Astrocyte of the cerebellum (primary cell): ENCODE measurements around the gene CTNND2.

ENCODE experiments used
- DNase-seq: peaks from one replicate; pipeline ENCODE4 v3.0.0-alpha.2; 2011; ENCODE audit warnings: low read depth
- H3K4me3 ChIP-seq: 2 replicates; pipeline ENCODE4 v1.5.1; 2011; ENCODE audit warnings: mild to moderate bottlenecking, low read depth, low read length, moderate library complexity
- in situ Hi-C: cut with HindIII; loops from 2 replicates; pipeline ENCODE4 v1.10.0; 2017; ENCODE audit warnings: low sequenced_read_pairs
- TF ChIP-seq, protein P1 (sequence below): IDR thresholded peaks from 2 replicates; pipeline ENCODE4 v1.5.1; 2012; ENCODE audit warnings: low read length, low read depth, moderate library complexity, mild to moderate bottlenecking; ENCODE audit errors: missing control alignments

The CTNND2 gene

DNA sequence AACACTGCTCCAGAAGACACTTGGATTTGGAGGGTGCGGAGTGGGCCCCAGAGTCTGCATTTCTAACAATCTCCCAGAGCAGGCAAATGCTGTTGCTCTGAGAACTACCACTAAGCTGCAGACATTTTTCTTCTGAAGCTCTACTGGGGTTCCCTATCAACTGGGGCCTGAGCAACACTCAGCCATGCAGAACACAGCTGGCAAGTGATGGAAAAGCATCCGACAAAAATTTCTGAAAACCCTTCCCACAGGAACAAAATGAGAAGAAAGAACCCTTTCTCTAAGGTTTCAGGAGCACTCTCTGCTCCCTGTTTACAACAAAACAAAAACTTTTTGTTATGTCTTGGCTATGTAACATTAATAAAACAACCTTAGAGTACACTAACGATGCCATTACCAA lies 516.9 kb downstream of the CTNND2 start:
- TF ChIP-seq, protein P1, sequence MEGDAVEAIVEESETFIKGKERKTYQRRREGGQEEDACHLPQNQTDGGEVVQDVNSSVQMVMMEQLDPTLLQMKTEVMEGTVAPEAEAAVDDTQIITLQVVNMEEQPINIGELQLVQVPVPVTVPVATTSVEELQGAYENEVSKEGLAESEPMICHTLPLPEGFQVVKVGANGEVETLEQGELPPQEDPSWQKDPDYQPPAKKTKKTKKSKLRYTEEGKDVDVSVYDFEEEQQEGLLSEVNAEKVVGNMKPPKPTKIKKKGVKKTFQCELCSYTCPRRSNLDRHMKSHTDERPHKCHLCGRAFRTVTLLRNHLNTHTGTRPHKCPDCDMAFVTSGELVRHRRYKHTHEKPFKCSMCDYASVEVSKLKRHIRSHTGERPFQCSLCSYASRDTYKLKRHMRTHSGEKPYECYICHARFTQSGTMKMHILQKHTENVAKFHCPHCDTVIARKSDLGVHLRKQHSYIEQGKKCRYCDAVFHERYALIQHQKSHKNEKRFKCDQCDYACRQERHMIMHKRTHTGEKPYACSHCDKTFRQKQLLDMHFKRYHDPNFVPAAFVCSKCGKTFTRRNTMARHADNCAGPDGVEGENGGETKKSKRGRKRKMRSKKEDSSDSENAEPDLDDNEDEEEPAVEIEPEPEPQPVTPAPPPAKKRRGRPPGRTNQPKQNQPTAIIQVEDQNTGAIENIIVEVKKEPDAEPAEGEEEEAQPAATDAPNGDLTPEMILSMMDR = no peak
- in situ Hi-C loops = no loop called here
- no peak overlapping the region for H3K4me3 ChIP-seq
- no peak for DNase-seq

DNA sequence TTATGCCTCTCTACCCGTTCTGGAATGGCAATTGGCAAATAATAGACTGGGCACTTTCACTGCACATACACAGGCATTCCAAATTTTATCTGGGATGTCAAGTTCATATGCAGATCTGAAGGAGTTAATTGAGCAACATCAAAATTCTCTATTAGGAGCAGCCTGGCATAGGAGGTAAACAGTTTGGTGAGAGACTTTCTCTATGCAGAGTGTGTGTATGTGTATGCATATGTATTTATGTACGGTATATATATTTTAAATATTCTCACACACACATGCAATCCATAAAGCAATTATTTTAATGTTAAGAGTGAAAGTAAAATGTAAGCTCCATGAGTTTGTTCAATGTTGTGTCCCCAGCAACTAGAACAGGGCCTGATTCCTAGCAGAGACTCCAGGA lies 517.8 kb downstream of the CTNND2 start:
- no peak overlapping the region for H3K4me3 ChIP-seq
- TF ChIP-seq, protein P1 = no peak
- DNase-seq = no peak
- in situ Hi-C loops = no loop called here

DNA sequence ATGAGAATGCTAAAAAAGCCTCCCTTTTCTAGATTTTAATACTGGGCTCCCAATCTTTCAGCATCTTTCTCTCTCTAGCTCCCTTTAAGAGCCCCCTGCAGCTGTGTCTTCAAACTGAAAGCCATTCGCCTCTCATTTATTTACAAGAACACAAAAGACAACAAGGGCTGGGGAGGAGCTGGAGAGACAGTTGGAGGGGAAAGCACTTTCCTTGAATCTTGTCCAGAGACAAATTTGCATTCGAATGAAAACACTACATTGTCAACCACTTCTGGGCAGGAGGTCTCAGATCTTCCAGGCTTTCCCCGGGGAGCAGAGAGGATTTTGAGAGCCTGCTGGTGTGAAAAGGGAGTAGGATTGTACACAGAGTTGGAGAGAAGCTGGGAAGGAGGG lies 518.3 kb downstream of the CTNND2 start:
- H3K4me3 ChIP-seq = no peak overlapping the region
- no peak for DNase-seq
- in situ Hi-C loops = no loop called here
- TF ChIP-seq, protein P1 = no peak

DNA sequence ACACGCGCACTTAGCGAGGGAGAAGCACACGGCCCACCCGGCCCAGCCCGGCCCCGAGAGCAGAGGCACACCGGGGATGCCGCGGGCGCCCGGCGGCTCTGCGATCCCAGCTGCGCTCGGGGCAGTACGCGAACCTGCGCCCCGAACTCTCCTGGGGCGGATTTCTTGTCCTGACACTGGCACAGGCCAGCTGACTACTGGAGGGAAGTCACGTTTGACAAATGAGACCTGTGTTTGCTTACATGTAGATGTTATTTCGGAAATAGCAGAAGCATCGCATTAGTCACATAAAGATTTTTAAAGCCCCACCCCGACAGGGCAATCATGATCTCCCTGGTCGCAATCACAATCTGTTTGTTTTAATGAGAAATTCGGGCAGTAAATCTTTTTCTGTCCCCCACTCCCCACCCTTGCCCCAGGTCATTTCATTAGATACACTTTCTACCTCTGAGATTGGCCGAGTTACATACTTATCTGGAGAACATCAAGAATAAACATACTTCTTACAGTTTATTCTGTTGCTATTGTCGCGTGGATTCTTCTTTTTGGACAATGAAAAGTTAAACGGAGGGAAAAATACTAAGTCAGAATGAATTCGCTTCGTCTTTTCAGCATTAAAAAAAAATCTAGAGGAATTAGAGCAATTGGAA lies 518.9 kb downstream of the CTNND2 start:
- TF ChIP-seq, protein P1 = no peak
- DNase-seq = no peak
- H3K4me3 ChIP-seq = peak overlapping the region; percentile 41
- in situ Hi-C loops = no loop called here

DNA sequence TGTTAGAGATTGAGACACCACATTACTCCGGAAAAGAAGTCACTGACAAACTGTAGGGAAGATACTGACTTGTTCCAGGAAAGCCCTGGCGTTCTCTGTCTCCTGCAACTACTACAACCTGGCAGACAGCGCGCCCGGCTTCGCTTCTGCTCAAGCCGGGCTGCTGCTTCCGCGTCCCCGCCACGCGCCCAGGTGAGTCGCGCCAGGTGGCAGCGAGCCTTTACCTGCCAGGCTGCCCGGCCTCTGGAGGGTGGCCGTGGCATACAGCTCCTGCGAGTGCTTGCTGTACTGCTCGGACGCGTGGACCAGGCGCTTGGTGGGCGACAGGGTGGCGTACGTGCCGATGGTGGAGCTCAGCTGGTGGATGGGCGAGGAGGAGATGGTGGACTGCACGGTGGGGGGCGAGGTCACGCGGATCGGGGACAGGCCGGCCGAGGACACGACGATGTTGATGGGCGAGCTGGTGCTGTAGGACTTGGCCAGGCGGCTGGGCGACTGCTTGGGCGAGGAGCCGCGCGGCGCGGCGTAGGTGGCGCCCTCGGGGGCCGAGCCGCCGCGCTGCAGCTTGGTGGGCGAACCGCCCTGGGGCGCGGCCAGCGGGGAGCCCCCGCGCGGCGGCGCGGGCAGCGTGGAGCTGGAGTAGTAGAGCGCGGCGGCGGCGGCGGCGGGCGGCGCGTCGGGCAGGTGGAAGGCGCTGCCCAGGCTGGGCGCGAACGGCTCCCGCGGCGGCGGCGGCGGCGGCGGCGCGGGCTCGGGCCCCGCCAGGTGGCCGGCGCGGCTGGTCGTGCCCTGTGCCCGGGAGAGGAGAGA lies 519.6 kb downstream of the CTNND2 start:
- peak overlapping the region; percentile 42 for H3K4me3 ChIP-seq
- in situ Hi-C loops = no loop called here
- DNase-seq = no peak
- TF ChIP-seq, protein P1 = peak; percentile 8

DNA sequence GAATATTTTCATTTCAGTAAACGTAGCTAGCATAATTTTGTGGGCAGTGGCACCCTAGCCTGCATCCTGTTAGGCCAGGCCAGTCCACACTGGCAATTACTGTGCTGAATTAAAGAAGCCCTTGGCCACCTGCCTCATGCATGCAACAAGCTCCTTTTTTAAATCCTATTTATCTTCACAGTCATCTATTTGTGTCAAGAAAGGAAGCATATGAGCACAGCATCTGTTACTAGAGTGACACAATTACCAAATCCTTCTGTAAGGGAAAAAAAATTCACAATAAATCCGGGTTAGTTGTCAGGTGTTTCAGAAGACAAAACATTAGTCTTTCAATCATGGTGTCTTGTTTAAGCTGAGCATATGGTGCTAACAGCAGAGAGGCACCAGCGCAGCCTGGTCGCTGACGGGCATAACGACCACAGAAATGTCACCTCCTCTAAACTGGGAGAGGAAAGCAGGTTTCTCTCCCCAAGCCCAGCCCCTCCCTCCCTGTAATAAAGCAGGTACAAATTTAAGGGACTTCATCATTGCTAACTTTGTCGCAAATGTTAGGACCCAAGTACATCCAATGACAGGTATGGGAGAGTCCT lies 520.6 kb downstream of the CTNND2 start:
- DNase-seq = no peak
- TF ChIP-seq, protein P1 = no peak
- H3K4me3 ChIP-seq = no peak overlapping the region
- in situ Hi-C loops = no loop called here
